Measurements from ENCODE around the gene ACTR8.

GRCh38 chr3:53899750-53900149 lies 17.8 kb upstream of the ACTR8 start:
- no peak for TF ChIP-seq EZH2 (IDR thresholded peaks at IDR 0.05; ENCODE audit: low read length)
- no peak for TF ChIP-seq CTCF (optimal IDR thresholded peaks at IDR 0.05 in 1 of 3, IDR thresholded peaks at IDR 0.05 in 1 of 3, conservative IDR thresholded peaks at IDR 0.05 in 1 of 3; ENCODE audit: extremely low read depth in 1 of 3, insufficient read depth in 2 of 3, low read length in 3 of 3)

Measured in keratinocyte (primary cell).